Pancreas (tissue), 10 donors: Measurements from ENCODE around the gene CHFR. TPM values are rescaled to one million over a fixed set of nuclear protein-coding genes. Genes with fewer than 3 reads are reported as not detected.

Experiments
- ATAC-seq, 4 donors: fragments of 200-7000 bp; cut with Tn5 transposase; one replicate each; pipeline versions ENCODE4 v1.8.0 to v1.9.1; 2020; ENCODE audit warnings: mild to moderate bottlenecking in 4 of 4, moderate library complexity in 4 of 4
- DNase-seq, 6 donors: peaks; one replicate each; pipeline ENCODE4 v3.0.0-alpha.2; 2020
- FAIRE-seq: peaks from 2 replicates; lab custom pipeline; 2012; peaks lifted over from hg19 to GRCh38; lab: Jason Lieb, UNC
- H3K27ac ChIP-seq, 4 donors: fragments of 200-600 bp; sonication (generic); 1 replicate in 3 of 4; 2 replicates in 1 of 4; pipeline versions ENCODE4 v1.5.0 to v1.8.0; 2020
- H3K27me3 ChIP-seq, 4 donors: fragments of 200-600 bp; one replicate each; pipeline ENCODE4 v1.8.0; 2021
- H3K36me3 ChIP-seq, 3 donors: fragments of 200-600 bp; sonication (generic) in 1 of 3; one replicate each; pipeline versions ENCODE4 v1.5.0 to v1.8.0; 2020 to 2021
- H3K4me1 ChIP-seq, 3 donors: fragments of 200-600 bp; one replicate each; pipeline ENCODE4 v1.8.0; 2021
- H3K4me3 ChIP-seq, 4 donors: fragments of 200-600 bp; sonication (generic) in 2 of 4; one replicate each; pipeline versions ENCODE4 v1.5.0 to v1.8.0; 2020 to 2021
- H3K9me3 ChIP-seq, 4 donors: fragments of 200-600 bp; one replicate each; pipeline ENCODE4 v1.8.0; 2021
- CTCF ChIP-seq, 4 donors: fragments of 200-600 bp; sonication (generic) in 3 of 4; IDR thresholded peaks; one replicate each; pipeline versions ENCODE4 v1.5.0 to v1.8.0; 2021; ENCODE audit warnings: antibody characterized with exemption in 4 of 4
- WGBS, 2 donors: extraction: QIAGEN DNeasy Blood & Tissue Kit; methylation state at CpG; one replicate each; pipeline ENCODE4 v1.1.7; 2013; 5-methylcytosine and 5-hydroxymethylcytosine counted together
- intact Hi-C, 3 donors: fragments of 100-400 bp; cut with DNase I; formaldehyde crosslinking; loops; one replicate each; pipeline versions ENCODE4 v1.11.1 to v1.14.2; 2022
- polyA plus RNA-seq, 2 donors: library from polyadenylated mRNA; stranded (reverse); fragments of 200-250 nt; gene quantifications; one replicate each; pipeline ENCODE4 v1.2.3, GENCODE V29; 2013
- total RNA-seq, 6 donors: library from RNA; stranded (reverse); fragmentation: NEBNext Ultra II Directional in 4 of 6; extraction: Animal tissue kit (Norgen Biotek cat#: 25700) in 4 of 6; gene quantifications; one replicate each; pipeline versions ENCODE4 v1.2.1 to v1.2.4, GENCODE V29; 2021 to 2023
- donor health status: healthy with polysubstance abuse.
- donor health status: DM: no; HTN: no; CAD: no; lungs with moderate emphysema.
- donor health status: DM: no; HTN: no; CAD: no.
- donor health status: control.
- donor health status: control.
- donor health status: Bipolar disorder and iron deficiency.
- donor health status: DM: yes; HTN: yes; CAD: no.
- donor health status: DM: no; HTN: no; CAD: no.
- donor health status: DM: no; HTN: no; CAD: no.
- donor health status: DM: yes; HTN: yes; CAD: no.

The CHFR gene
- total and polyA plus RNA-seq, 8 donors, result 14.9 to 32.3 (median 16.1) TPM

GRCh38 chr12:132807295-132808092, 79.9 kb downstream of the CHFR start:
- H3K27ac ChIP-seq, result no peak overlapping the region
- WGBS, 2 donors, result 79 to 80% methylated on average over 23 to 25 of the region's 25 CpGs
- H3K4me1 ChIP-seq, result no peaks in the 10 kb centered on the region
- no peak overlapping the region for H3K4me3 ChIP-seq
- DNase-seq, result peak in 1 of 6 donors; percentile 13
- ATAC-seq, result no peak
- peaks cover 2 to 61% (median 13%) of the 10 kb centered on the region in 3 donors for H3K36me3 ChIP-seq
- TF ChIP-seq CTCF (IDR thresholded peaks at IDR 0.05), result no peak
- H3K9me3 ChIP-seq, result no peaks in the 10 kb centered on the region
- no peak for FAIRE-seq
- intact Hi-C loops, result no loop called here
- H3K27me3 ChIP-seq, result no peaks in the 10 kb centered on the region

GRCh38 chr12:132806857-132807256, 80.5 kb downstream of the CHFR start:
- no peak overlapping the region for H3K4me3 ChIP-seq
- no peak for TF ChIP-seq CTCF (IDR thresholded peaks at IDR 0.05)
- FAIRE-seq (no peak), ATAC-seq (no peak), DNase-seq (peak in 1 of 6 donors; percentile 13)
- H3K9me3 ChIP-seq, result no peaks in the 10 kb centered on the region
- intact Hi-C loops, result no loop called here
- peaks cover 2 to 60% (median 9%) of the 10 kb centered on the region in 3 donors for H3K36me3 ChIP-seq
- 90 to 92% methylated on average over 18 of the region's 18 CpGs for WGBS, 2 donors
- no peaks in the 10 kb centered on the region for H3K27me3 ChIP-seq
- H3K27ac ChIP-seq, result no peak overlapping the region
- H3K4me1 ChIP-seq, result no peaks in the 10 kb centered on the region

- Histone ChIP-seq H3K36me3 (peaks cover 0 to 79% (median 21%) of the 10 kb centered on the region in 3 donors), H3K27me3 (no peaks in the 10 kb centered on the region), H3K4me3 (no peak overlapping the region), H3K4me1 (no peaks in the 10 kb centered on the region), H3K9me3 (no peaks in the 10 kb centered on the region), H3K27ac (no peak overlapping the region)
- 77 to 91% methylated on average over 12 to 16 of the region's 16 CpGs for WGBS, 2 donors
- DNase-seq (peak in 1 of 6 donors; percentile 57), ATAC-seq (peak in 3 of 4 donors; percentile 35 to 60 (median 49)), FAIRE-seq (no peak)
- intact Hi-C loops, result no loop called here
- TF ChIP-seq CTCF (IDR thresholded peaks at IDR 0.05), result no peak
These were observed 83.0 kb downstream of the CHFR start for GRCh38 chr12:132804426-132804861.

- TF ChIP-seq CTCF (IDR thresholded peaks at IDR 0.05), result no peak
- Histone ChIP-seq H3K27me3 (no peaks in the 10 kb centered on the region), H3K4me1 (no peaks in the 10 kb centered on the region), H3K4me3 (no peak overlapping the region), H3K27ac (no peak overlapping the region), H3K36me3 (peaks cover 0 to 82% (median 21%) of the 10 kb centered on the region in 3 donors), H3K9me3 (no peaks in the 10 kb centered on the region)
- peak in 1 of 4 donors; percentile 23 for ATAC-seq
- WGBS, 2 donors, result 94% methylated on average over 15 of the region's 15 CpGs
- DNase-seq, result peak in 1 of 6 donors; percentile 53
- intact Hi-C loops, result no loop called here
- FAIRE-seq, result no peak
These were observed 83.5 kb downstream of the CHFR start for GRCh38 chr12:132803888-132804287.

- H3K27ac ChIP-seq, result no peak overlapping the region
- FAIRE-seq (no peak), DNase-seq (peak in 1 of 6 donors; percentile 12), ATAC-seq (no peak)
- peaks cover 0 to 82% (median 21%) of the 10 kb centered on the region in 3 donors for H3K36me3 ChIP-seq
- WGBS, 2 donors, result 94 to 97% methylated on average over 14 of the region's 14 CpGs
- H3K9me3 ChIP-seq, result no peaks in the 10 kb centered on the region
- H3K27me3 ChIP-seq, result no peaks in the 10 kb centered on the region
- no peak for TF ChIP-seq CTCF (IDR thresholded peaks at IDR 0.05)
- intact Hi-C loops, result no loop called here
- H3K4me1 ChIP-seq, result no peaks in the 10 kb centered on the region
- H3K4me3 ChIP-seq, result no peak overlapping the region
These were observed 84.3 kb downstream of the CHFR start for GRCh38 chr12:132803125-132803524.
